Posterior cingulate gyrus (tissue), 11 donors: ENCODE measurements around the gene AKNA.
"Not testable (repeated sequence)": the region's sequence is repeated elsewhere in the genome, so short reads cannot be mapped to it uniquely, and the experiment has no call there.

Source experiments
- DNase-seq, 10 donors: peaks; one replicate each; pipeline versions ENCODE4 v3.0.0 to v3.0.0-alpha.2; 2020 to 2021; ENCODE audit warnings: mixed read lengths in 3 of 10
- intact Hi-C: fragments of 100-400 bp; cut with DNase I; formaldehyde crosslinking; loops from one replicate; pipeline ENCODE4 v1.15.1; 2023

AKNA gene

DNA sequence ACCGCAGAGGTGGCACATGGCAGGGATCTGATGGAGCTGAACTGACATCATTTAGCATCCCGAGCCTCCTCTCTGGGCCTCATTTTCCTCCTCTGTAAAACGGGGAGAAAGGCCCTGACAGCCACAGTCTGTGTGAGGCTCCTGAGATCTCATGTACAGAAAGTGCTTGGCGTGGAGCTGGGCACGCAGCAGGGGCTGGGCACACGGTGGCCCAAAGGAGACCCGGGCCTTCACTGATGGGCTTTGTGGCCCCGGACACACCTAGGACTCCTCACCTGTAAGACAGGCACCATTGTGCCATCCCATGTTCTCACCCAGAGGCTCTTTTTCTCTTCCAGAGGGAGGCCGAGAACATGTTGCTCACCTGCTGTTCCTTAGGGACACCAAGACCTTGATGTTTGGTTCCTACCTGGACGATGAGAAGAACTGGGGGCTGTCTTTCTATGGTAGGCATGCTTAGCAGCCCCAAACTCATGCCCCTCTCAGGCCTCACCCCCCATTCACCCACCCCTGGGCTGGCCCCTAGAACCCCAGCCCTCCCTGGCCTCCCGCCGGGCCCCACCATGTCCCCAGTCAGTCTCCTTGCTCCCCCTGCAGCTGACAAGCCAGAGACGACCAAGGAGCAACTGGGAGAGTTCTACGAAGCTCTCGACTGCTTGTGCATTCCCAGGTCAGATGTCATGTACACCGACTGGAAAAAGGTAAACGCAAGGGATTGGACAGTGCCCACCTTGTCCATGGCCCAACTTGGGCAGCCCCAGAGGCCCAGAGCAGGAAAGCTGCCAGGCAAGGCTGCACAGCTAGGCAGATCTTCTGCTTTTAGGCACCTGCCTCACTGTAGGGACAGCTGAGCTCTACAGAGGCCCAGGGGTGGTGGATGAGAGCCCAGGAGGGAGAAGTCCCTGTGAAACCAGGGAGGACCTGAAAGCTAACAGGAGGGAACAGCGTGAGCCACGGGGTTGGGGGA is 56.3 kb downstream of the AKNA start:
- intact Hi-C loops = not testable (repeated sequence)

DNA sequence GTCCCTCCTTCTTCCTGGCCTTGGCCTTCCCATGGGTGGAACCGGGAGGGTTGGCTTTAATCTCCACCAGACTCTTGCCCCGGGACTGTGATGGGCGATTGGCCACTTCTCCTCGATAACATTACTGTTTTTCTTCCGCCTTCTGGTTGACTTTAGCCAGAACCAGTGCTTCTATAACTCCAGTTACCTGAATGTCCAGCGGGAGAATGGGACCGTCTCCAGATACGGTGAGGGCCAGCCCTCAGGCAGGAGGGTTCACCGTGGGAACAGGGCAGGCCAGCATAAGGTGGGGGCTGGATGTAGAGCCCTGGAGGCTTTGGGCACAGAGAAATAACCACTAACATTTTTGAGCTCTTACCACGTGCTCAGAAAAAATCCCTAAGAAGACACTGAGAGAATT is 57.1 kb downstream of the AKNA start:
- intact Hi-C loops = no loop called here
- DNase-seq = peak in 1 of 10 donors; percentile 35

More for the DNA sequence above, 56.3 kb downstream of the AKNA start:
- peak in 1 of 10 donors; percentile 68 for DNase-seq

DNA sequence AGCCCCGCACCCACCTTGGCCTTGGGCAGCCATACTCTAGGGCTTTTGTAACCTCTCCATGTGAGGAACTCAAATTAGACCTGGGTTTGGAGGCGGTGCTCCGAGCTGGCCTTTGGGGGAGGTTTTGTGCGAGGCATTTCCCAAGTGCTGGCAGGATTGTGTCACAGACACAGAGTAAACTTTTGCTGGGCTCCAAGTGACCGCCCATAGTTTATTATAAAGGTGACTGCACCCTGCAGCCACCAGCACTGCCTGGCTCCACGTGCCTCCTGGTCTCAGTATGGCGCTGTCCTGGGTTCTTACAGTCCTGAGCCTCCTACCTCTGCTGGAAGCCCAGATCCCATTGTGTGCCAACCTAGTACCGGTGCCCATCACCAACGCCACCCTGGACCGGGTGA is 58.2 kb downstream of the AKNA start, which contains the start of gene ORM2:
ORM2 (plus strand) TSS at position 245 of the 398 bp plus-strand sequence; CDS start at position 281, 36 bp downstream.
- intact Hi-C loops, DNase-seq: not testable (repeated sequence)

DNA sequence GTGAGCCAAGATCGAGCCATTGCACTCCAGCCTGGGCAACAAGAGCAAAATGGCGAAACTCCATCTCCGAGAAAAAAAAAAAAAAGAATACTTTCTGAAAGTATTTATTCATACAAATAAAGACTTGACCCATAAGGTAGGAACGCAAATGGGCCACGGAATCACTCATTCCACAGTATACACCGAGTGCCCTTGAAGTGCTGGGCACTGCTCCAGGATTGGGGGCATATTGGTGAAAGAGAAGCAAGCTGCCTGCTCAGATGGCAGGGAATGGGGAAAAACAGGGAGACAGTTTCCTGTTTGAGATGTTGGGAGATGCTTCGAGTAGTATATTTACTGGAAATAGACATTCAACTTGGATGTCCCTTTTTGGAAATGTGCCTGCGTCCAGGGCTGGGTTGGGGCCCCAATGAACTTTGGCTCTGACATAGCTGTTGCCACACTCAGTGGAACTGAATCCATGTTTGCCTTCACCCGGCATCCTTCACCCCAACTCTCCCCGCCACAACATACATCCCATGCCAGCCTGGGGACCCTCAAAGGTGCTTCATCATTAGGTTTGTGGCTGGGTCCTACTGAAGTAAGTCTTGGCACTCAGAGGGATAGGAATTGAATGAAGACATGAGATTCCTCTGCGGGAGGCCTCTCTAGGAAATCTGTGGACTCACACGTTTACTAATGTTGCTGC is 58.7 kb downstream of the AKNA start:
- intact Hi-C loops = not testable (repeated sequence)
- peak in 1 of 10 donors; percentile 35 for DNase-seq

DNA sequence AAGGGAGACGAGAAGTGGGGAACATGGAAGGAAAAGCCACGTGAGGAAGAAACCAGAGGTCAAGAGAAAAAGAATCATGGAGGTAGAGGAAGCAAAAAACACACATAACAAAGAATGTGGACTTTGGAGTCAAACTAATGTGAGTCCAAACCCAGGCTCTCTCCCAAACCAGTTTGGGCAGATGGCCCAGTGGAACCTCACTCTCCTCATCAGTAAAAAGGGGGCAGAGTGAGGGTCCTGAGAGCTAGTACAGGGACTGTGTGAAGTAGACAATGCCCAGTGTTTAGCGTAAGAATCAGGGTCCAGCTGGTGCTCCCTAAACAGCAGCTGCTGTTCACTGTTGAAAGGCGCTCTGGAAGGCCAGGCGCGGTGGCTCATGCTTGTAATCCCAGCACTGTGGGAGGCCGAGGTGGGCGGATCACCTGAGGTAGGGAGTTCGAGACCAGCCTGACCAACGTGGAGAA is 59.4 kb downstream of the AKNA start:
- intact Hi-C loops = not testable (repeated sequence)
- DNase-seq = peak in 1 of 10 donors; percentile 48

DNA sequence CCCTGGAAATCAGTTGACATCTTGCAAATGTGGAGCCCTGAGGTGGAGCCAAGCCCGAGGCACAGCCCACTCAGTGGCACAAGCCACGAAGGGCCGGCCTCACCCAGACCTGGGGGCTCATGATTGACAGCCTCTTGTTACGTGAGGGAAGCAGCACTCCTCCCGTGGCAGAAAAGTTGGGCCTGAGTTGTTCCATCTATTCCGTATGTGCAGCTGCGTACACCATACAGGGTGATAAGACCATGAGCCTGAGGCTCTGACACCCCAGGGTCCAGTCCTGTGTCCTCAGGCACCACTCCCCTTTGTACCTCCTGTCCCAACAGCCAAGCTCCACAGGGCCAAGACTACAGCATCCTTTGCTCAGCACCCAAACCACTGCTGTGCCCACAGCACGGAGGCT is 60.0 kb downstream of the AKNA start:
- intact Hi-C loops = no loop called here
- peak in 1 of 10 donors; percentile 53 for DNase-seq

DNA sequence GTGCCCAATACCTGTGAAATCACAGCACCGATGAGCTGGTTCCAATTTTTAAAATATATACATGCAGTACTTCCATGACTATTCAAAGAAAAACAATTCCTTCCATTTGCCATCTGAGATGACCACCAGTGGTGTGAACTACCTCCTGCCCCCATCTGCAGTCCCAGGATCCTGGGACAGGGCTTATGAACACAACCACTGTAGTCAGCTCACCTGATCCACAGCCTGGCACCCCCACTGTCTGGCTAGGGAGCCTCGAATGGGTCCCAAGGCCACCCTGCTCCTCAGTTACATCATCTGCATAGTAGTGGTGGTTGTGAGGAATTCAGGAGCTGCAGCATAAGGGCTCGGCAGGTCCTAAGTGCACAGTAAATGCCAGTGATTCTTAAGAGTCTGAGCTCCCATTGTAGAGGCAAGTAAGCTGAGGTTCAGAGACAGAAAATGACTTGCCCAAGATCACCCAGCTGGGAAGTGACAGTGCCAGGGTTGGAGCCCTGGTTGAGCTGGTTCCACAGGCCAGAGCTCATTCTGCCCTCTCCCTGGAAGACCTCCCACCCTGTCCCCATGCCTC is 62.0 kb downstream of the AKNA start:
- intact Hi-C loops = not testable (repeated sequence)
- DNase-seq = peak in 1 of 10 donors; percentile 32

DNA sequence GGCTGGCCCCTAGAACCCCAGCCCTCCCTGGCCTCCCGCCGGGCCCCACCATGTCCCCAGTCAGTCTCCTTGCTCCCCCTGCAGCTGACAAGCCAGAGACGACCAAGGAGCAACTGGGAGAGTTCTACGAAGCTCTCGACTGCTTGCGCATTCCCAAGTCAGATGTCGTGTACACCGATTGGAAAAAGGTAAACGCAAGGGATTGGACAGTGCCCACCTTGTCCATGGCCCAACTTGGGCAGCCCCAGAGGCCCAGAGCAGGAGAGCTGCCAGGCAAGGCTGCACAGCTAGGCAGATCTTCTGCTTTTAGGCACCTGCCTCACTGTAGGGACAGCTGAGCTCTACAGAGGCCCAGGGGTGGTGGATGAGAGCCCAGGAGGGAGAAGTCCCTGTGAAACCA is 62.8 kb downstream of the AKNA start:
- peak in 1 of 10 donors; percentile 22 for DNase-seq
- intact Hi-C loops = not testable (repeated sequence)

DNA sequence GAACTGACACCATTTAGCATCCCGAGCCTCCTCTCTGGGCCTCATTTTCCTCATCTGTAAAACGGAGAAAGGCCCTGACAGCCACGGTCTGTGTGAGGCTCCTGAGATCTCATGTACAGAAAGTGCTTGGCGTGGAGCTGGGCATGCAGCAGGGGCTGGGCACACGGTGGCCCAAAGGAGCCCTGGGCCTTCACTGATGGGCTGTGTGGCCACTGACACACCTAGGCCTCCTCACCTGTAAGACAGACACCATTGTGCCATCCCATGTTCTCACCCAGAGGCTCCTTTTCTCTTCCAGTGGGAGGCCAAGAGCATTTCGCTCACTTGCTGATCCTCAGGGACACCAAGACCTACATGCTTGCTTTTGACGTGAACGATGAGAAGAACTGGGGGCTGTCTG is 63.3 kb downstream of the AKNA start:
- peak in 1 of 10 donors; percentile 49 for DNase-seq
- intact Hi-C loops = no loop called here

DNA sequence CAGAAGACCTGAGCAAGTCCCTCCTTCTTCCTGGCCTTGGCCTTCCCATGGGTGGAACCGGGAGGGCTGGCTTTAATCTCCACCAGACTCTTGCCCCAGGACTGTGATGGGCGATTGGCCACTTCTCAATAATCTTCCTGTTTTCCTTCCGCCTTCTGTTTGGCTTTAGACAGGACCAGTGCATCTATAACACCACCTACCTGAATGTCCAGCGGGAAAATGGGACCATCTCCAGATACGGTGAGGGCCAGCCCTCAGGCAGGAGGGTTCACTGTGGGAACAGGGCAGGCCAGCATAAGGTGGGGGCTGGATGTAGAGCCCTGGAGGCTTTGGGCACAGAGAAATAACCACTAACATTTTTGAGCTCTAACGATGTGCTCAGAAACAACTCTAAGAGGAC is 63.9 kb downstream of the AKNA start:
- intact Hi-C loops = not testable (repeated sequence)
- peak in 1 of 10 donors; percentile 12 for DNase-seq

DNA sequence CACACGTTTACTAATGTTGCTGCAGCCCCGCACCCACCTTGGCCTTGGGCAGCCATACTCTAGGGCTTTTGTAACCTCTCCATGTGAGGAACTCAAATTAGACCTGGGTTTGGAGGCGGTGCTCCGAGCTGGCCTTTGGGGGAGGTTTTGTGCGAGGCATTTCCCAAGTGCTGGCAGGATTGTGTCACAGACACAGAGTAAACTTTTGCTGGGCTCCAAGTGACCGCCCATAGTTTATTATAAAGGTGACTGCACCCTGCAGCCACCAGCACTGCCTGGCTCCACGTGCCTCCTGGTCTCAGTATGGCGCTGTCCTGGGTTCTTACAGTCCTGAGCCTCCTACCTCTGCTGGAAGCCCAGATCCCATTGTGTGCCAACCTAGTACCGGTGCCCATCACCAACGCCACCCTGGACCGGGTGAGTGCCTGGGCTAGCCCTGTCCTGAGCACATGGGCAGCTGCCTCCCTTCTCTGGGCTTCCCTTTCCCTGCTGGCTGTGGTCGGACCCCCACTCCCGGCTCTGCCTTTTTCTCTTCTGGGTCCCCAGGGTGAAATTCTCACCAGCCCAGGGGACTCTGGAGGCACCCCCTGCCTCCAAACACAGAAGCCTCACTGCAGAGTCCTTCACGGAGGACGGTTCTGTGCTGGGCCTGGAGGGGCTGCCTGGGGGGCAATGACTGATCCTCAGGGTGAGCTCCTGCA is 64.8 kb downstream of the AKNA start, which contains the start of gene ORM1:
ORM1 (plus strand) TSS at position 268 of the 701 bp plus-strand sequence; CDS start at position 304, 36 bp downstream.
- peak in 1 of 10 donors; percentile 30 for DNase-seq
- intact Hi-C loops = not testable (repeated sequence)

DNA sequence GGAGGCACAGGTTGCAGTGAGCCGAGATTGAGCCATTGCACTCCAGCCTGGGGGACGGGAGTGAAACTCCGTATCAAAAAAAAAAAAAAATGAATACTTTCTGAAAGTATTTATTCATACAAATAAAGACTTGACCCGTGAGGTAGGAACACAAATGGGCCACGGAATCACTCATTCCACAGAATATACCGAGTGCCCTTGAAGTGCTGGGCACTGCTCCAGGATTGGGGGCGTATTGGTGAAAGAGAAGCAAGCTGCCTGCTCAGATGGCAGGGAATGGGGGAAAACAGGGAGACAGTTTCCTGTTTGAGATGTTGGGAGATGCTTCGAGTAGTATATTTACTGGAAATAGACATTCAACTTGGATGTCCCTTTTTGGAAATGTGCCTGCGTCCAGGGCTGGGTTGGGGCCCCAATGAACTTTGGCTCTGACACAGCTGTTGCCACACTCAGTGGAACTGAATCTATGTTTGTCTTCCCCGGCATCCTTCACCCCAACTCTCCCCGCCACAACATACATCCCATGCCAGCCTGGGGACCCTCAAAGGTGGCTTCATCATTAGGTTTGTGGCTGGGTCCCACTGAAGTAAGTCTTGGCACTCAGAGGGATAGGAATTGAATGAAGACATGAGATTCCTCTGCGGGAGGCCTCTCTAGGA is 65.5 kb downstream of the AKNA start:
- intact Hi-C loops = not testable (repeated sequence)

DNA sequence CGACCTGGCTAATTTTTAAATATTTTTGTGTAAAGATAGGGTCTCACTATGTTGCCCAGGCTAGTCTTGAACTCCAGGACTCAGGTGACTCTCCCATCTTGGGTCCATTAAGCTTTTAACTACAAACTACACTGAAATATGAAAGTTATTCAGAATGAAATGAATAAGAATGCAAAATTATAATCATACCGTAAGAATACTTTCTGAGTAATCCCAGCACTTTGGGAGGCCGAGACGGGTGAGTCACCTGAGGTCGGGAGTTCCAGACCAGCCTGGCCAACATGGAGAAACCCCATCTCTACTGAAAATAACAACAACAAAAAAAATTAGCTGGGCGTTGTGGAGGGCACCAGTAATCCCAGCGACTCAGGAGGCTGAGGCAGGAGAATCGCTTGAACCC is 66.0 kb downstream of the AKNA start:
- intact Hi-C loops = no loop called here
- DNase-seq = no peak

More for the DNA sequence above, 65.5 kb downstream of the AKNA start:
- peak in 1 of 10 donors; percentile 67 for DNase-seq

DNA sequence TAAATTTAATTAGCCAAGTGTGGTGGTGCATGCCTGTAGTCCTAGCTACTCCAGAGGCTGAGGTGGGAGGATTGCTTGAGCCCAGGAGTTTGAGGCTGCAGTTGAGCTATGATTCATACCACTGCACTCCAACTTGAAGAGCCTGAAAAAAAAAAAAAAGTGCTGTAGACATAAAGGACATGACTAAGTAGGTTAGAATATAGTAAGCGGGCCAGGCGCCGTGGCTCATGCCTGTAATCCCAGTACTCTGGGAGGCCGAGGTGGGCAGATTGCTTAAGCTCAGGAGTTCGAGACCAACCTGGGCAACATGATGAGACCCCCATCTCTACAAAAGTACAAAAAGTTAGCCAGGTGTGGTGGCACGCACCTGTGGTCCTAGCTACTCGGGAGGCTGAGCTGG is 67.1 kb downstream of the AKNA start:
- intact Hi-C loops = not testable (repeated sequence)

DNA sequence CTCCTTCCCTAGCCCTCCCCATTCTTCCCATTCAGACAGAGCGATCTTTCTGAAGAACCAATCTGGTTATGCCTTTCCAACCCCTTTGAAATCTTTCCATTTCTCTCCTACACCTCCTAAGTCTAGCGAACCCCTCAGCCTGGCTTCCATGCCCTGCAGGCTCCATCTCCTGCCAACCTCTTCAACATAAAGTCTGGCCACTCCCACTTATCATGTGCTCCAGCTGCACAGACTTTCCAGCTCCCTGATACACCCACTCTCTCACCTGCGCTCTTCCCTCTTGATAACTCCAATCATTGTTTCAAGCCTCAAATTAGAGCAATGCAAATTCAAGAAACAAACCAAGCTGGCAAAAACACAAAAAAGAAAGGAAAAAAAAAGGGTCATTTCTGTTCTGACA is 68.6 kb downstream of the AKNA start:
- intact Hi-C loops = no loop called here
- peak in 1 of 10 donors; percentile 13 for DNase-seq

More for the DNA sequence above, 67.1 kb downstream of the AKNA start:
- DNase-seq = peak in 1 of 10 donors; percentile 53

DNA sequence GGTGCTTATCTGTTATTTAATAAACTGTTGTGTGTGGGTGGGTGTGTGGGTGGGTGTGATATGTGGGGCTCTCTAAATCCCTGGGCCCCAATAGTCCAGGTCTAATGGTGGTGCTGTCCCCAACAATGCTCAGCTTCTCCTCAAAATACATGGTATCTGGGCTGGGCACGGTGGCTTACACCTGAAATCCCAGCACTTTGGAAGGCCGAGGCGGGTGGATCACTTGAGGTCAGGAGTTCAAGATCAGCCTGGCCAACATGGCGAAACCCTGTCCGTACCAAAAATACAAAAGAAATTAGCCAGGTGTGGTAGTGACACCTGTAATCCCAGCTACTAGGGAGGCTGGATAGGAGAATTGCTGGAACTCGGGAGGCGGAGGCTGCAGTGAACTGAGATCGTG is 69.4 kb downstream of the AKNA start:
- intact Hi-C loops = no loop called here
- DNase-seq = peak in 1 of 10 donors; percentile 6

DNA sequence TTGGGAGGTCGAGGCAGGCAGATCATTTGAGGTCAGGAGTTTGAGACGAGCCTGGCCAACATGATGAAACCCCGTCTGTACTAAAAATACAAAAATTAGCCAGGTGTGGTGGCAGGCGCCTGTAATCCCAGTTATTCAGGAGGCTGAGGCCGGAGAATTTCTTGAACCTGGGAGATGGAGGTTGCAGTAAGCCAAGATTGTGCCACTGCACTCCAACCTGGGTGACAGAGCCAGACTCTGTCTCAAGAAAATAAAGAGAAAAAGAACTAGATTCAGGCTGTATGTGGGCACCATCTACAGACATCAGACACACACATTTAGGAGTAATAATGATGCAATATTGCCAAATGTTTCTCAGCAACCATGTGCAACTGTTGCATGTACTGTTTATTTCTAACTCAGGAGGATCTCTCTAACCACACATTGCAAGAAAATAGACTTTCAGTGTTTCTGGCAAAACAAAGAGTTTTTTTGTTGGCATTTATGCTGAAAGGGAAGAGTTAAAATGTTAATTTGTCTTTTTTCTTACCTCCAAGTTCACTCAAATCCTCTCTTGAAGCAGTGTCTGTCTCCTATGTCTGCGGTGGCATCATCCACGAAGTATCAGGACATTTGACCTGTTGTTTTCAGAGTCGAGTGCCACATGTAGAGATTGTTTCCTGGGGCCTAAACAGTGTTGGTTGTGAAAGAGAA is 70.0 kb downstream of the AKNA start:
- DNase-seq = no peak
- intact Hi-C loops = no loop called here

DNA sequence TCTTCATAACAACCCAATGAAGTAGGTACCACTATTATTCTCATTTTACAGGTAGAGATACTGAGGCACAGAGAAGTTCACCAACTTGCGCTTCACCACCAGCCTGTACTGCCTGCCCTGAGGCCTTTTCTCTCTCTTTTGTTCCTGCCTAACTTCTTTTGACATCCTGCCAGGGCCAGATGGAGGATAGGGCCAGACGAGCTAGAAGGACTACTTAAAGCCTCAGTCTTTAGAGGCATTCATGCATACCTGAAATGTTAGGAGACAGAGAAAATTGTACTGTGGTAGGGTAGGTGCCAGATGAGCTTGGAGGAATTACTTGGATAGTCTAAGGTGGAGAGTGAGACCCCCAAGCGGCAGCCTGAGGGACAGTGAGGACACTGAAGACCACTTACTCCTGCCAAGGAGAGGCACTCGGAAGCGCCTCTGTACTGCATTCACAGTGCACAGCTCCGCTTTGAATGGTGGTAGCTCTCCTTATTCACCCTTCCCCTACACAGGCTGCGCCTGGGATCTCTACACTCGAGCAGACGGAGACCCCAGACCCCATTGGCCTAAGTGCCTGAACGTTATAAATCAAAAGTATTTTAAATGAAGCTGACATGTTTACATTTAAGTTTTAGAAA is 71.1 kb downstream of the AKNA start:
- peak in 1 of 10 donors; percentile 33 for DNase-seq
- intact Hi-C loops = no loop called here
